ENCODE measurements around the gene FOXF2.

- TF ChIP-seq CTCF (IDR thresholded peaks at IDR 0.05) (no peak), POLR2A (IDR thresholded peaks at IDR 0.05) (no peak)
These were observed 46.4 kb downstream of the FOXF2 start for GRCh38 chr6:1435806-1436205.
